Liver (tissue), 9 donors: ENCODE results near the gene SH2B3. TPM values are rescaled to one million over a fixed set of nuclear protein-coding genes. Genes with fewer than 3 reads are reported as not detected.

ENCODE experiments used
- DNase-seq: peaks from one replicate; pipeline ENCODE4 v3.0.0-alpha.2; 2017; ENCODE audit warnings: low spot score
- H3K27ac ChIP-seq, 2 donors: one replicate each; pipeline ENCODE4 v1.7.0; 2013; ENCODE audit warnings: inconsistent platforms in 2 of 2, low read length in 2 of 2, control low read depth in 1 of 2, low read depth in 1 of 2, mild to moderate bottlenecking in 1 of 2
- H3K27me3 ChIP-seq, 4 donors: one replicate each; pipeline versions ENCODE4 v1.6.1 to v1.7.0; 2013; ENCODE audit warnings: low read length in 3 of 4, inconsistent platforms in 1 of 4, mild to moderate bottlenecking in 1 of 4, moderate library complexity in 1 of 4; ENCODE audit not compliant: control insufficient read depth in 4 of 4, insufficient read depth in 4 of 4
- H3K36me3 ChIP-seq, 4 donors: one replicate each; pipeline versions ENCODE4 v1.6.1 to v1.7.0; 2013; ENCODE audit warnings: low read length in 3 of 4, mild to moderate bottlenecking in 3 of 4, low read depth in 1 of 4, moderate library complexity in 1 of 4; ENCODE audit not compliant: control insufficient read depth in 4 of 4, insufficient read depth in 3 of 4
- H3K4me1 ChIP-seq, 4 donors: one replicate each; pipeline versions ENCODE4 v1.6.1 to v1.7.0; 2013; ENCODE audit warnings: low read length in 3 of 4, mild to moderate bottlenecking in 3 of 4, moderate library complexity in 1 of 4; ENCODE audit not compliant: control insufficient read depth in 4 of 4, insufficient read depth in 4 of 4
- H3K4me3 ChIP-seq, 3 donors: one replicate each; pipeline versions ENCODE4 v1.6.1 to v1.7.0; 2013; ENCODE audit warnings: low read length in 3 of 3, control low read depth in 1 of 3, low read depth in 1 of 3, mild to moderate bottlenecking in 1 of 3
- H3K9ac ChIP-seq, 2 donors: one replicate each; pipeline ENCODE4 v1.7.0; 2013; ENCODE audit warnings: low read length in 2 of 2, mild to moderate bottlenecking in 2 of 2, moderate library complexity in 2 of 2, control low read depth in 1 of 2, low read depth in 1 of 2
- H3K9me3 ChIP-seq, 4 donors: one replicate each; pipeline versions ENCODE4 v1.6.1 to v1.7.0; 2013; ENCODE audit warnings: low read length in 3 of 4; ENCODE audit not compliant: control insufficient read depth in 4 of 4
- ATF3 ChIP-seq: IDR thresholded peaks from 2 replicates; pipeline ENCODE4 v1.6.1; 2016; ENCODE audit warnings: antibody characterized with exemption
- CTCF ChIP-seq: fragments of 150-350 bp; IDR thresholded peaks from 2 replicates; pipeline ENCODE4 v1.5.1; 2017; ENCODE audit warnings: improper control_type of control experiment, low read depth, low read length; ENCODE audit not compliant: missing input control
- EGR1 ChIP-seq, 2 donors: IDR thresholded peaks; 2 replicates each; pipeline ENCODE4 v1.6.1; 2016 to 2018; ENCODE audit warnings: antibody characterized with exemption in 2 of 2, low read depth in 2 of 2
- FOXA1 ChIP-seq: IDR thresholded peaks from 2 replicates; pipeline ENCODE4 v1.6.1; 2016; ENCODE audit warnings: antibody characterized with exemption
- FOXA2 ChIP-seq: IDR thresholded peaks from 2 replicates; pipeline ENCODE4 v1.6.1; 2016; ENCODE audit warnings: antibody characterized with exemption
- GABPA ChIP-seq, 2 donors: IDR thresholded peaks in 1 of 2; conservative IDR thresholded peaks in 1 of 2; 2 replicates each; pipeline ENCODE4 v1.6.1; 2016; ENCODE audit warnings: antibody characterized with exemption in 2 of 2, mild to moderate bottlenecking in 1 of 2, moderate library complexity in 1 of 2
- HNF4A ChIP-seq, 2 donors: conservative IDR thresholded peaks; 2 replicates each; pipeline ENCODE4 v1.6.1; 2016; ENCODE audit warnings: antibody characterized with exemption in 2 of 2, mild to moderate bottlenecking in 2 of 2
- JUND ChIP-seq, 2 donors: IDR thresholded peaks; 2 replicates each; pipeline ENCODE4 v1.6.1; 2016; ENCODE audit warnings: antibody characterized with exemption in 2 of 2
- MAX ChIP-seq: IDR thresholded peaks from 2 replicates; pipeline ENCODE4 v1.6.1; 2016; ENCODE audit warnings: antibody characterized with exemption
- NR2F2 ChIP-seq: IDR thresholded peaks from 2 replicates; pipeline ENCODE4 v1.6.1; 2016; ENCODE audit warnings: antibody characterized with exemption
- RAD21 ChIP-seq, 2 donors: IDR thresholded peaks; 2 replicates each; pipeline ENCODE4 v1.6.1; 2016; ENCODE audit warnings: antibody characterized with exemption in 2 of 2, mild to moderate bottlenecking in 2 of 2
- RXRA ChIP-seq, 2 donors: IDR thresholded peaks; 2 replicates each; pipeline ENCODE4 v1.6.1; 2017 to 2018; ENCODE audit warnings: antibody characterized with exemption in 2 of 2, mild to moderate bottlenecking in 1 of 2
- SP1 ChIP-seq: IDR thresholded peaks from 2 replicates; pipeline ENCODE4 v1.6.1; 2018; ENCODE audit warnings: antibody characterized with exemption, mild to moderate bottlenecking
- TAF1 ChIP-seq: conservative IDR thresholded peaks from 2 replicates; pipeline ENCODE4 v1.6.1; 2016; ENCODE audit warnings: antibody characterized with exemption, mild to moderate bottlenecking
- YY1 ChIP-seq: IDR thresholded peaks from 2 replicates; pipeline ENCODE4 v1.6.1; 2016; ENCODE audit warnings: antibody characterized with exemption, mild to moderate bottlenecking
- WGBS: extraction: QIAGEN DNeasy Blood & Tissue Kit; methylation state at CpG from one replicate; pipeline ENCODE4 v1.1.7; 2013; 5-methylcytosine and 5-hydroxymethylcytosine counted together
- polyA plus RNA-seq, 2 donors: library from polyadenylated mRNA; stranded (reverse) in 1 of 2; unstranded in 1 of 2; fragments of 200-250 nt in 1 of 2; fragments of >200 nt in 1 of 2; fragmentation: Nextera tagmentation in 1 of 2; extraction: Ambion mirVana in 1 of 2; gene quantifications; one replicate each; pipeline versions ENCODE4 v1.2.1 to v1.2.3, GENCODE V29; 2013 to 2015
- total RNA-seq, 2 donors: library from RNA; depleted of rRNA; stranded (reverse); fragments of >200 nt; gene quantifications; one replicate each; pipeline ENCODE4 v1.2.3, GENCODE V29; 2014
- TF ChIP-seq, protein P1 (sequence below): IDR thresholded peaks from 2 replicates; pipeline ENCODE4 v1.6.1; 2016; ENCODE audit warnings: antibody characterized with exemption, mild to moderate bottlenecking
- TF ChIP-seq, protein P2 (sequence below): IDR thresholded peaks from 2 replicates; pipeline ENCODE4 v1.6.1; 2016; ENCODE audit warnings: antibody characterized with exemption
- donor health status: healthy.
- donor health status: healthy.
- donor health status: healthy.
- donor health status: healthy.
- donor health status: healthy.

SH2B3 gene
- total and polyA plus RNA-seq, 4 donors, result 4.4 to 18.7 (median 8.8) TPM

DNA sequence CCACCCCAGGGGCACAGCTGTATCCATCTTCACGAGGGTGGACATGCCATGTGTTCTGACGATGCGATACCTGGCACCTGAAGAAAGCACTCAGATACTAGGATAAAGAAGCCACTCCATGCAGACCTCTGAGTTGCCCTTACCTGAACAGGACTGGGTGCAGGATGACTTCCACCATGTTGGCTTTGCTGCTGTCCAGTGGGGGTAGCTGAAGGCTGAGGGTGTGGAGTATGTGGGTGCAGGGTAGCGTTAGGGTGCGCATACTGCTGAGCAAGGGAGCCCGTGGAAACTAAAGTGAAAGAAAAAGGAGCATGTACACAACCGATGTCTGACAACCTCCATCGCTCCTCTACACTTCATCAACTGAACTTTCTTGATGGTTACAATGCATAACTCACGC lies 51.3 kb downstream of the SH2B3 start:
- Histone ChIP-seq H3K36me3 (peaks cover 20 to 49% (median 34%) of the 10 kb centered on the region in 4 donors), H3K4me3 (no peak overlapping the region), H3K27me3 (no peaks in the 10 kb centered on the region), H3K27ac (no peak overlapping the region), H3K9ac (no peak overlapping the region), H3K4me1 (peaks cover 2 to 11% (median 8%) of the 10 kb centered on the region in 4 donors), H3K9me3 (no peaks in the 10 kb centered on the region)
- no peak for TF ChIP-seq RAD21 (IDR thresholded peaks at IDR 0.05)
- no peak for TF ChIP-seq NR2F2
- TF ChIP-seq JUND (IDR thresholded peaks at IDR 0.05), result no peak
- TF ChIP-seq FOXA2, result no peak
- TF ChIP-seq RXRA (IDR thresholded peaks at IDR 0.05), result no peak
- TF ChIP-seq FOXA1, result no peak
- TF ChIP-seq YY1, result no peak
- TF ChIP-seq CTCF, result no peak
- no peak for TF ChIP-seq EGR1 (IDR thresholded peaks at IDR 0.05; ENCODE audit: low read depth in 2 of 2)
- no peak for TF ChIP-seq MAX
- TF ChIP-seq, protein P1, sequence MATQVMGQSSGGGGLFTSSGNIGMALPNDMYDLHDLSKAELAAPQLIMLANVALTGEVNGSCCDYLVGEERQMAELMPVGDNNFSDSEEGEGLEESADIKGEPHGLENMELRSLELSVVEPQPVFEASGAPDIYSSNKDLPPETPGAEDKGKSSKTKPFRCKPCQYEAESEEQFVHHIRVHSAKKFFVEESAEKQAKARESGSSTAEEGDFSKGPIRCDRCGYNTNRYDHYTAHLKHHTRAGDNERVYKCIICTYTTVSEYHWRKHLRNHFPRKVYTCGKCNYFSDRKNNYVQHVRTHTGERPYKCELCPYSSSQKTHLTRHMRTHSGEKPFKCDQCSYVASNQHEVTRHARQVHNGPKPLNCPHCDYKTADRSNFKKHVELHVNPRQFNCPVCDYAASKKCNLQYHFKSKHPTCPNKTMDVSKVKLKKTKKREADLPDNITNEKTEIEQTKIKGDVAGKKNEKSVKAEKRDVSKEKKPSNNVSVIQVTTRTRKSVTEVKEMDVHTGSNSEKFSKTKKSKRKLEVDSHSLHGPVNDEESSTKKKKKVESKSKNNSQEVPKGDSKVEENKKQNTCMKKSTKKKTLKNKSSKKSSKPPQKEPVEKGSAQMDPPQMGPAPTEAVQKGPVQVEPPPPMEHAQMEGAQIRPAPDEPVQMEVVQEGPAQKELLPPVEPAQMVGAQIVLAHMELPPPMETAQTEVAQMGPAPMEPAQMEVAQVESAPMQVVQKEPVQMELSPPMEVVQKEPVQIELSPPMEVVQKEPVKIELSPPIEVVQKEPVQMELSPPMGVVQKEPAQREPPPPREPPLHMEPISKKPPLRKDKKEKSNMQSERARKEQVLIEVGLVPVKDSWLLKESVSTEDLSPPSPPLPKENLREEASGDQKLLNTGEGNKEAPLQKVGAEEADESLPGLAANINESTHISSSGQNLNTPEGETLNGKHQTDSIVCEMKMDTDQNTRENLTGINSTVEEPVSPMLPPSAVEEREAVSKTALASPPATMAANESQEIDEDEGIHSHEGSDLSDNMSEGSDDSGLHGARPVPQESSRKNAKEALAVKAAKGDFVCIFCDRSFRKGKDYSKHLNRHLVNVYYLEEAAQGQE, result no peak
- TF ChIP-seq ATF3, result no peak
- TF ChIP-seq SP1, result no peak
- TF ChIP-seq TAF1, result no peak
- TF ChIP-seq, protein P2, sequence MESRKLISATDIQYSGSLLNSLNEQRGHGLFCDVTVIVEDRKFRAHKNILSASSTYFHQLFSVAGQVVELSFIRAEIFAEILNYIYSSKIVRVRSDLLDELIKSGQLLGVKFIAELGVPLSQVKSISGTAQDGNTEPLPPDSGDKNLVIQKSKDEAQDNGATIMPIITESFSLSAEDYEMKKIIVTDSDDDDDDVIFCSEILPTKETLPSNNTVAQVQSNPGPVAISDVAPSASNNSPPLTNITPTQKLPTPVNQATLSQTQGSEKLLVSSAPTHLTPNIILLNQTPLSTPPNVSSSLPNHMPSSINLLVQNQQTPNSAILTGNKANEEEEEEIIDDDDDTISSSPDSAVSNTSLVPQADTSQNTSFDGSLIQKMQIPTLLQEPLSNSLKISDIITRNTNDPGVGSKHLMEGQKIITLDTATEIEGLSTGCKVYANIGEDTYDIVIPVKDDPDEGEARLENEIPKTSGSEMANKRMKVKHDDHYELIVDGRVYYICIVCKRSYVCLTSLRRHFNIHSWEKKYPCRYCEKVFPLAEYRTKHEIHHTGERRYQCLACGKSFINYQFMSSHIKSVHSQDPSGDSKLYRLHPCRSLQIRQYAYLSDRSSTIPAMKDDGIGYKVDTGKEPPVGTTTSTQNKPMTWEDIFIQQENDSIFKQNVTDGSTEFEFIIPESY, result no peak
- no peak for TF ChIP-seq GABPA (IDR thresholded peaks at IDR 0.05 in 1 of 2, conservative IDR thresholded peaks at IDR 0.05 in 1 of 2)
- TF ChIP-seq HNF4A (conservative IDR thresholded peaks at IDR 0.05), result no peak
- 96% methylated on average over 9 of the region's 9 CpGs for WGBS
- no peak for DNase-seq
